ENCODE data around the gene NFE2.

GRCh38 chr12:54292931-54293241, 7.9 kb downstream of the NFE2 start:
- TF ChIP-seq CTCF (conservative IDR thresholded peaks at IDR 0.05; ENCODE audit: low read depth, low read length) (no peak), EZH2 (IDR thresholded peaks at IDR 0.05; ENCODE audit: borderline replicate concordance, low read depth, low read length, poor library complexity, severe bottlenecking) (no peak)

Measured in A673 (cell line).